ENCODE results near the gene ALDH2. TPM values are rescaled to one million over a fixed set of nuclear protein-coding genes. Genes with fewer than 3 reads are reported as not detected.

The ALDH2 gene
- total and polyA plus RNA-seq, 9 of the 15 experiments (the other 6 are each of a cell fraction or from before 2014, with no cell fraction given): 1.9 to 22.5 (median 12.2) TPM

DNA sequence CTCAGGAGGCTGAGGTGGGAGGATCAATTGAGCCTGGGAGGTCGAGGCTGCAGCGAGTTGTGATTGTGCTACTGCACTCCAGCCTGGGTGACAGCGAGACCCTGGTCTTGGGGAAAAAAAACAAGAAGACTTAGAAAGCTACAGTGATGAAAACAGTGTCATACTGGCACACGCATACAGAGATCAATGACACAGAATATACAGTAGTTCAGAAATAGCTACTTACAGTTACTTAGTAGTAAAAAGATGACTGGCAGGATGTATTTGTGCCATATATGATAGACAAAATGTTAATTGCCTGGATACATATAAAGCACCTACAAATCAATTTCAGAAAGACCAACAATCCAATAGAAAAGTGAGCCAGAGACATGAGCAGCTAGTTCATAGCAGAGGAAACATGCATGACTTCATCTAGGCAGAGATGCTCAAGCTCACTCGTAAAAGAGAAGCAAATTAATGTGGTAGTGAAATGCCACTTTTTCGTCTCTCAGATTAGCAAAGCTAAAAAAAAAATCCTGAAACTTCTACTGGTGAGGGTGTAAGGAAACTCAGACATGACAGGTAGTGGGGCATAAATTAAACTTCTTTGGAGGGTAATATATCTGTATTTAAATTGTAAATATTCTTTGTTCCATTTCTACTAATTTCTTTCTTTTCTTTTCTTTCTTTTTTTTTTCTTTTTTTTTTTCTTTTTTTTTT, 2.5 kb upstream of the ALDH2 start:
- DNase-seq (ENCODE audit: extremely low read depth in 1 of 4, low spot score in 3 of 4) (no peak), ATAC-seq (no peak), FAIRE-seq (no peak)
- no peaks in the 10 kb centered on the region for H3K27me3 ChIP-seq (ENCODE audit: control insufficient read depth in 2 of 2, insufficient read depth in 2 of 2, low read length in 2 of 2)
- H3K9ac ChIP-seq (ENCODE audit: insufficient read depth in 1 of 2, low read depth in 2 of 2, low read length in 2 of 2): no peak overlapping the region
- no peak overlapping the region for H3K4me2 ChIP-seq (ENCODE audit: insufficient read depth, low read length)
- in situ Hi-C loops (cut with MboI): no loop called here
- peaks cover 20 to 22% of the 10 kb centered on the region in 2 experiments for H3K4me1 ChIP-seq (replicated peaks in 1 of 2; ENCODE audit: control insufficient read depth in 2 of 2, insufficient read depth in 2 of 2, low read length in 2 of 2)
- no peaks in the 10 kb centered on the region for H3K9me1 ChIP-seq (ENCODE audit: control insufficient read depth, insufficient read depth, low read length)
- H3K79me2 ChIP-seq (ENCODE audit: control insufficient read depth, insufficient read depth, low read length): no peaks in the 10 kb centered on the region; the same call in 2 of the 3 replicates
- H3K9me3 ChIP-seq (replicated peaks; ENCODE audit: control insufficient read depth, insufficient read depth, low read depth, low read length): no peaks in the 10 kb centered on the region
- no peak overlapping the region for H2AFZ ChIP-seq (ENCODE audit: low read depth, low read length)
- BruUV-seq (replicated peaks): no TSS peak
- TF ChIP-seq SNRNP70 (optimal IDR thresholded peaks at IDR 0.05; ENCODE audit: low read depth, low read length): no peak
- TF ChIP-seq ZNF184 (CRISPR knock-in tag; IDR thresholded peaks at IDR 0.05): no peak
- TF ChIP-seq CREBBP (IDR thresholded peaks at IDR 0.05; ENCODE audit: low read depth, low read length): no peak
- TF ChIP-seq XRCC3 (IDR thresholded peaks at IDR 0.05): no peak
- TF ChIP-seq ARID1B (IDR thresholded peaks at IDR 0.05): no peak
- TF ChIP-seq ARID2 (IDR thresholded peaks at IDR 0.05): no peak
- no peak for TF ChIP-seq ARID3B (CRISPR knock-in tag; IDR thresholded peaks at IDR 0.05; ENCODE audit: borderline replicate concordance)
- TF ChIP-seq, protein P1, sequence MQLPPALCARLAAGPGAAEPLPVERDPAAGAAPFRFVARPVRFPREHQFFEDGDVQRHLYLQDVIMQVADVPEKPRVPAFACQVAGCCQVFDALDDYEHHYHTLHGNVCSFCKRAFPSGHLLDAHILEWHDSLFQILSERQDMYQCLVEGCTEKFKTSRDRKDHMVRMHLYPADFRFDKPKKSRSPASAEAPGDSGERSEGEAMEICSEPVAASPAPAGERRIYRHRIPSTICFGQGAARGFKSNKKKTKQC (CRISPR knock-in tag; IDR thresholded peaks at IDR 0.05): no peak
- TF ChIP-seq ZNF197 (CRISPR knock-in tag; IDR thresholded peaks at IDR 0.05; ENCODE audit: low read depth): no peak
- TF ChIP-seq KLF10 (CRISPR knock-in tag; IDR thresholded peaks at IDR 0.05): no peak
- no peak for TF ChIP-seq BRD9 (IDR thresholded peaks at IDR 0.05; ENCODE audit: low read depth, partially characterized antibody)
- TF ChIP-seq TAF9B (IDR thresholded peaks at IDR 0.05; ENCODE audit: partially characterized antibody): no peak
- no peak for TF ChIP-seq CBX2 (IDR thresholded peaks at IDR 0.05; ENCODE audit: insufficient read depth, low read length, poor library complexity, severe bottlenecking)
- no peak for TF ChIP-seq WHSC1 (IDR thresholded peaks at IDR 0.05; ENCODE audit: low read length)
- no peak for TF ChIP-seq CEBPG (CRISPR knock-in tag; IDR thresholded peaks at IDR 0.05)
- TF ChIP-seq CEBPG (tag; conservative IDR thresholded peaks at IDR 0.05 in 1 of 2, IDR thresholded peaks at IDR 0.05 in 1 of 2): no peak
- 40% methylated on average over 6 of the region's 6 CpGs for WGBS (ENCODE audit: insufficient coverage, low coverage, missing lambda C conversion rate)
- ChIA-PET CTCF (ENCODE audit: low intra/inter-chr PET ratio) (no interaction called here), POLR2A (interaction anchor here (0.8 to 2.7 kb wide), 5 partner anchors 9 to 23 kb away, joined by 3 to 12 read pairs (median 4); no protein-coding TSS in a partner anchor)
- H3K4me3 ChIP-seq: no peak overlapping the region
- no peaks in the 10 kb centered on the region for H3K36me3 ChIP-seq (ENCODE audit: control insufficient read depth, insufficient read depth, low read length)
- intact Hi-C loops (cut with micrococcal nuclease): no loop called here
- no peak overlapping the region for H3K27ac ChIP-seq (ENCODE audit: extremely low read depth, low read depth, low read length)
- H4K20me1 ChIP-seq (replicated peaks; ENCODE audit: control insufficient read depth, insufficient read depth, low read length): no peaks in the 10 kb centered on the region

Measured in K562 (cell line).